ENCODE measurements around the gene THOP1. TPM values are rescaled to one million over a fixed set of nuclear protein-coding genes. Genes with fewer than 3 reads are reported as not detected.

The THOP1 gene
- total and polyA plus RNA-seq, 10 of the 15 experiments (the other 5 are each of a cell fraction or from before 2014, with no cell fraction given): 1.9 to 270 (median 169) TPM

DNA sequence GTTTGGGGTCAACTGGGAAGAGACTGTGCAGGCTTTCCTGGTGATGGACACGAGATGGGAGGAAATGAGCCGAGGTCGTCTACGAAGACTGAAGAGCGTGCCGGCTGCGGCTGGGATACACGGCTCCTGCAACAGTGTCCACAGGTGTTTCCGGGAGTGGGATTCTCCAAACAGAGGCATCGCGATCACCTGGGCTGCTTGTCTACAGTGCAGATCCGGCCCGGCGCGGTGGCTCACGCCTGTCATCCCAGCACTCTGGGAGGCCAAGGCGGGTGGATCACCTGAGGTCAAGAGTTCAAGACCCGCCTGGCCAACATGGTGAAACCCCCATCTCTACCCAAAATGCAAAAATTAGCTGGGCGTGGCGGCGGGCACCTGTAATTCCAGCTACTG lies 33.9 kb upstream of the THOP1 start:
- H3K4me1 ChIP-seq (ENCODE audit: control insufficient read depth, insufficient read depth, low read length): peaks cover 17% of the 10 kb centered on the region
- ChIA-PET SMC1A (ENCODE audit: uncharacterized antibody, unreplicated experiment) (interaction anchor here (3.1 kb wide), 1 partner anchor 103 kb away, joined by 8 read pairs; no protein-coding TSS in a partner anchor), RAD21 (ENCODE audit: unreplicated experiment) (interaction anchor here (1.6 kb wide), 1 partner anchor 103 kb away, joined by 7 read pairs; no protein-coding TSS in a partner anchor), CTCF (interaction anchor here (2.2 kb wide), 1 partner anchor 103 kb away, joined by 11 read pairs; no protein-coding TSS in a partner anchor), POLR2A (interaction anchor here (0.6 to 0.7 kb wide), 3 partner anchors 51 to 805 kb away, joined by 3 to 5 read pairs (median 4); no protein-coding TSS in a partner anchor)
- H3K79me2 ChIP-seq (ENCODE audit: control insufficient read depth, insufficient read depth, low read length): no peaks in the 10 kb centered on the region
- FAIRE-seq (no peak), ATAC-seq (no peak), DNase-seq (ENCODE audit: low read depth, low spot score) (no peak)
- no peak overlapping the region for H3K4me3 ChIP-seq
- peaks cover 0 to 11% of the 10 kb centered on the region in 2 experiments; a peak in 2 of 4 replicates for H3K36me3 ChIP-seq (ENCODE audit: control insufficient read depth in 2 of 2, insufficient read depth in 2 of 2, low read length in 1 of 2)
- H4K20me1 ChIP-seq (ENCODE audit: control insufficient read depth, insufficient read depth): no peaks in the 10 kb centered on the region
- no peak overlapping the region for H3K9ac ChIP-seq (ENCODE audit: control insufficient read depth, insufficient read depth, low read length)
- WGBS (ENCODE audit: insufficient coverage, insufficient replicate concordance, low lambda C conversion rate, missing lambda C conversion rate): 88% methylated on average over 21 of the region's 21 CpGs
- no peaks in the 10 kb centered on the region for H3K9me3 ChIP-seq (replicated peaks; ENCODE audit: control insufficient read depth, insufficient read depth, low read length)
- TF ChIP-seq CREM (IDR thresholded peaks at IDR 0.05; ENCODE audit: low read depth) (no peak), RB1 (IDR thresholded peaks at IDR 0.05; ENCODE audit: borderline replicate concordance) (no peak), KDM1A (IDR thresholded peaks at IDR 0.05; ENCODE audit: borderline replicate concordance) (no peak), TBL1XR1 (IDR thresholded peaks at IDR 0.05; ENCODE audit: low read depth, low read length) (no peak), PAX8 (IDR thresholded peaks at IDR 0.05) (no peak), MEF2A (IDR thresholded peaks at IDR 0.05; ENCODE audit: insufficient read depth, low read depth, low read length) (no peak), STAT1 (conservative IDR thresholded peaks at IDR 0.05) (no peak), TCF3 (IDR thresholded peaks at IDR 0.05; ENCODE audit: borderline replicate concordance, insufficient read depth, low read depth, low read length) (no peak), SREBF1 (IDR thresholded peaks at IDR 0.05; ENCODE audit: low read length) (no peak), SMAD5 (IDR thresholded peaks at IDR 0.05; ENCODE audit: low read depth) (no peak), SMARCA5 (IDR thresholded peaks at IDR 0.05) (no peak), SIN3A (IDR thresholded peaks at IDR 0.05; ENCODE audit: low read depth, low read length) (no peak)
- TF ChIP-seq, protein P1, sequence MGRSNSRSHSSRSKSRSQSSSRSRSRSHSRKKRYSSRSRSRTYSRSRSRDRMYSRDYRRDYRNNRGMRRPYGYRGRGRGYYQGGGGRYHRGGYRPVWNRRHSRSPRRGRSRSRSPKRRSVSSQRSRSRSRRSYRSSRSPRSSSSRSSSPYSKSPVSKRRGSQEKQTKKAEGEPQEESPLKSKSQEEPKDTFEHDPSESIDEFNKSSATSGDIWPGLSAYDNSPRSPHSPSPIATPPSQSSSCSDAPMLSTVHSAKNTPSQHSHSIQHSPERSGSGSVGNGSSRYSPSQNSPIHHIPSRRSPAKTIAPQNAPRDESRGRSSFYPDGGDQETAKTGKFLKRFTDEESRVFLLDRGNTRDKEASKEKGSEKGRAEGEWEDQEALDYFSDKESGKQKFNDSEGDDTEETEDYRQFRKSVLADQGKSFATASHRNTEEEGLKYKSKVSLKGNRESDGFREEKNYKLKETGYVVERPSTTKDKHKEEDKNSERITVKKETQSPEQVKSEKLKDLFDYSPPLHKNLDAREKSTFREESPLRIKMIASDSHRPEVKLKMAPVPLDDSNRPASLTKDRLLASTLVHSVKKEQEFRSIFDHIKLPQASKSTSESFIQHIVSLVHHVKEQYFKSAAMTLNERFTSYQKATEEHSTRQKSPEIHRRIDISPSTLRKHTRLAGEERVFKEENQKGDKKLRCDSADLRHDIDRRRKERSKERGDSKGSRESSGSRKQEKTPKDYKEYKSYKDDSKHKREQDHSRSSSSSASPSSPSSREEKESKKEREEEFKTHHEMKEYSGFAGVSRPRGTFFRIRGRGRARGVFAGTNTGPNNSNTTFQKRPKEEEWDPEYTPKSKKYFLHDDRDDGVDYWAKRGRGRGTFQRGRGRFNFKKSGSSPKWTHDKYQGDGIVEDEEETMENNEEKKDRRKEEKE (IDR thresholded peaks at IDR 0.05): no peak
- TF ChIP-seq, protein P2, sequence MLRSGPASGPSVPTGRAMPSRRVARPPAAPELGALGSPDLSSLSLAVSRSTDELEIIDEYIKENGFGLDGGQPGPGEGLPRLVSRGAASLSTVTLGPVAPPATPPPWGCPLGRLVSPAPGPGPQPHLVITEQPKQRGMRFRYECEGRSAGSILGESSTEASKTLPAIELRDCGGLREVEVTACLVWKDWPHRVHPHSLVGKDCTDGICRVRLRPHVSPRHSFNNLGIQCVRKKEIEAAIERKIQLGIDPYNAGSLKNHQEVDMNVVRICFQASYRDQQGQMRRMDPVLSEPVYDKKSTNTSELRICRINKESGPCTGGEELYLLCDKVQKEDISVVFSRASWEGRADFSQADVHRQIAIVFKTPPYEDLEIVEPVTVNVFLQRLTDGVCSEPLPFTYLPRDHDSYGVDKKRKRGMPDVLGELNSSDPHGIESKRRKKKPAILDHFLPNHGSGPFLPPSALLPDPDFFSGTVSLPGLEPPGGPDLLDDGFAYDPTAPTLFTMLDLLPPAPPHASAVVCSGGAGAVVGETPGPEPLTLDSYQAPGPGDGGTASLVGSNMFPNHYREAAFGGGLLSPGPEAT (IDR thresholded peaks at IDR 0.05; ENCODE audit: low read depth): no peak
- TF ChIP-seq, protein P3, sequence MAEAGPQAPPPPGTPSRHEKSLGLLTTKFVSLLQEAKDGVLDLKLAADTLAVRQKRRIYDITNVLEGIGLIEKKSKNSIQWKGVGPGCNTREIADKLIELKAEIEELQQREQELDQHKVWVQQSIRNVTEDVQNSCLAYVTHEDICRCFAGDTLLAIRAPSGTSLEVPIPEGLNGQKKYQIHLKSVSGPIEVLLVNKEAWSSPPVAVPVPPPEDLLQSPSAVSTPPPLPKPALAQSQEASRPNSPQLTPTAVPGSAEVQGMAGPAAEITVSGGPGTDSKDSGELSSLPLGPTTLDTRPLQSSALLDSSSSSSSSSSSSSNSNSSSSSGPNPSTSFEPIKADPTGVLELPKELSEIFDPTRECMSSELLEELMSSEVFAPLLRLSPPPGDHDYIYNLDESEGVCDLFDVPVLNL (IDR thresholded peaks at IDR 0.05; ENCODE audit: low read depth, low read length): no peak
- H3K27me3 ChIP-seq (replicated peaks in 1 of 2; ENCODE audit: control insufficient read depth in 2 of 2, insufficient read depth in 2 of 2, low read length in 1 of 2): no peaks in the 10 kb centered on the region
- BruUV-seq (replicated peaks): no TSS peak
- H3K27ac ChIP-seq (ENCODE audit: control insufficient read depth, insufficient read depth): no peak overlapping the region
- H2AFZ ChIP-seq (ENCODE audit: control insufficient read depth, low read depth, low read length): no peak overlapping the region
- no peak overlapping the region for H3K4me2 ChIP-seq (ENCODE audit: control insufficient read depth, insufficient read depth)
- in situ Hi-C loops (cut with MboI) (loop anchor here (5.0 kb wide), 1 partner anchor 284 kb away; no protein-coding TSS in a partner anchor), intact Hi-C loops (cut with micrococcal nuclease; ENCODE audit: unreplicated experiment) (no loop called here)

Data from GM12878 (cell line).